ENCODE data around the gene MBIP.

MBIP gene

GRCh38 chr14:36320200-36320896, at the start of gene MBIP:
Gene MBIP, minus strand, starts transcription at chr14:36320637. Its CDS starts 49 bp downstream, at chr14:36320588.
- H3K27ac ChIP-seq: peak within 1 kb of the TSS; percentile 83
- POLR2A ChIA-PET (ENCODE audit: low non-redundant PET): interaction anchor here (0.5 to 0.6 kb wide), 2 partner anchors 60 to 89 kb away, joined by 3 read pairs; no protein-coding TSS in a partner anchor
- peak; percentile 98 for DNase-seq (ENCODE audit: low spot score)
- TF ChIP-seq CTCF (conservative IDR thresholded peaks at IDR 0.05; ENCODE audit: low read depth): no peak
- CTCF ChIA-PET: interaction anchor here (0.6 to 1.0 kb wide), 5 partner anchors 48 to 252 kb away, joined by 3 to 5 read pairs (median 3); no protein-coding TSS in a partner anchor

GRCh38 chr14:36367985-36368774, 47.7 kb upstream of the MBIP start:
- ChIA-PET CTCF (interaction anchor here (0.6 to 0.8 kb wide), 2 partner anchors 48 to 136 kb away, joined by 3 to 5 read pairs; partner anchors contain the start of gene MBIP), POLR2A (ENCODE audit: low non-redundant PET) (interaction anchor here (0.6 kb wide), 1 partner anchor 73 kb away, joined by 4 read pairs; no protein-coding TSS in a partner anchor)
- H3K27ac ChIP-seq: no peak overlapping the region
- TF ChIP-seq CTCF (conservative IDR thresholded peaks at IDR 0.05; ENCODE audit: low read depth): no peak
- no peak for DNase-seq (ENCODE audit: low spot score)

- DNase-seq (ENCODE audit: low spot score): no peak
- TF ChIP-seq CTCF (conservative IDR thresholded peaks at IDR 0.05; ENCODE audit: low read depth): no peak
- H3K27ac ChIP-seq: no peak overlapping the region
- CTCF ChIA-PET: interaction anchor here (0.6 kb wide), 1 partner anchor 274 kb away, joined by 3 read pairs; no protein-coding TSS in a partner anchor
- POLR2A ChIA-PET (ENCODE audit: low non-redundant PET): no interaction called here
Observed at GRCh38 chr14:36365766-36366165, 45.3 kb upstream of the MBIP start.

GRCh38 chr14:36363704-36364103, 43.3 kb upstream of the MBIP start:
- CTCF ChIA-PET: interaction anchor here (0.7 kb wide), 1 partner anchor 11 kb away, joined by 3 read pairs; no protein-coding TSS in a partner anchor
- no peak overlapping the region for H3K27ac ChIP-seq

GRCh38 chr14:36362648-36363047, 42.2 kb upstream of the MBIP start:
- H3K27ac ChIP-seq: no peak overlapping the region
- DNase-seq (ENCODE audit: low spot score): no peak
- ChIA-PET POLR2A (ENCODE audit: low non-redundant PET) (no interaction called here), CTCF (no interaction called here)
- no peak for TF ChIP-seq CTCF (conservative IDR thresholded peaks at IDR 0.05; ENCODE audit: low read depth)

More at GRCh38 chr14:36363704-36364103, 43.3 kb upstream of the MBIP start:
- DNase-seq (ENCODE audit: low spot score): no peak
- POLR2A ChIA-PET (ENCODE audit: low non-redundant PET): no interaction called here
- no peak for TF ChIP-seq CTCF (conservative IDR thresholded peaks at IDR 0.05; ENCODE audit: low read depth)

- H3K27ac ChIP-seq: no peak overlapping the region
- CTCF ChIA-PET: interaction anchor here (0.5 to 1.2 kb wide), 2 partner anchors 12 to 106 kb away, joined by 3 to 4 read pairs; no protein-coding TSS in a partner anchor
- TF ChIP-seq CTCF (conservative IDR thresholded peaks at IDR 0.05; ENCODE audit: low read depth): no peak
- DNase-seq (ENCODE audit: low spot score): no peak
- POLR2A ChIA-PET (ENCODE audit: low non-redundant PET): no interaction called here
Observed at GRCh38 chr14:36361210-36361853, 40.9 kb upstream of the MBIP start.
